Astrocyte of the cerebellum (primary cell): Measurements from ENCODE around the gene GLI3.

ENCODE experiments used
- DNase-seq: peaks from one replicate; pipeline ENCODE4 v3.0.0-alpha.2; 2011; ENCODE audit warnings: low read depth
- H3K4me3 ChIP-seq: 2 replicates; pipeline ENCODE4 v1.5.1; 2011; ENCODE audit warnings: mild to moderate bottlenecking, low read depth, low read length, moderate library complexity
- in situ Hi-C: cut with HindIII; loops from 2 replicates; pipeline ENCODE4 v1.10.0; 2017; ENCODE audit warnings: low sequenced_read_pairs
- TF ChIP-seq, protein P1 (sequence below): IDR thresholded peaks from 2 replicates; pipeline ENCODE4 v1.5.1; 2012; ENCODE audit warnings: low read length, low read depth, moderate library complexity, mild to moderate bottlenecking; ENCODE audit errors: missing control alignments

Gene GLI3

DNA sequence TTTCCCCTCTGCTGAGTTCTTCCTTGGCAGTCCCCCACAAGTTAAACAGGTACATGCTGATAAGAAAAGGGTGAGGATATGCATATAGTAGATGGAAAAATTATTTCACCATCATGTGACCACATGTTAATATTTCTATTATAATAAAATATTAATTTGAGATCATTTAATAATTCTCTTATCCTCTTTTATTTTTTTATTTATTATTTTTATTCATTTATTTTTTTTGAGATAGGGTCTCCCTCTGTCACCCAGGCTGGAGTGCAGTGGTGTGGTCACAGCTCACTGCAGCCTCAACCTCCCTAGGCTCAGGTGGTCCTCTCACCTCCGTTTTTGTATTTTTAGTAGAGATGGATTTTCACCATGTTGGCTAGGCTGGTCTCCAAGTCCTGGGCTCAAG is 11.6 kb upstream of the GLI3 start:
- H3K4me3 ChIP-seq = no peak overlapping the region
- DNase-seq = no peak
- in situ Hi-C loops = loop anchor here (25.0 kb wide), 1 partner anchor 261 kb away; no protein-coding TSS in a partner anchor
- TF ChIP-seq, protein P1, sequence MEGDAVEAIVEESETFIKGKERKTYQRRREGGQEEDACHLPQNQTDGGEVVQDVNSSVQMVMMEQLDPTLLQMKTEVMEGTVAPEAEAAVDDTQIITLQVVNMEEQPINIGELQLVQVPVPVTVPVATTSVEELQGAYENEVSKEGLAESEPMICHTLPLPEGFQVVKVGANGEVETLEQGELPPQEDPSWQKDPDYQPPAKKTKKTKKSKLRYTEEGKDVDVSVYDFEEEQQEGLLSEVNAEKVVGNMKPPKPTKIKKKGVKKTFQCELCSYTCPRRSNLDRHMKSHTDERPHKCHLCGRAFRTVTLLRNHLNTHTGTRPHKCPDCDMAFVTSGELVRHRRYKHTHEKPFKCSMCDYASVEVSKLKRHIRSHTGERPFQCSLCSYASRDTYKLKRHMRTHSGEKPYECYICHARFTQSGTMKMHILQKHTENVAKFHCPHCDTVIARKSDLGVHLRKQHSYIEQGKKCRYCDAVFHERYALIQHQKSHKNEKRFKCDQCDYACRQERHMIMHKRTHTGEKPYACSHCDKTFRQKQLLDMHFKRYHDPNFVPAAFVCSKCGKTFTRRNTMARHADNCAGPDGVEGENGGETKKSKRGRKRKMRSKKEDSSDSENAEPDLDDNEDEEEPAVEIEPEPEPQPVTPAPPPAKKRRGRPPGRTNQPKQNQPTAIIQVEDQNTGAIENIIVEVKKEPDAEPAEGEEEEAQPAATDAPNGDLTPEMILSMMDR = no peak

DNA sequence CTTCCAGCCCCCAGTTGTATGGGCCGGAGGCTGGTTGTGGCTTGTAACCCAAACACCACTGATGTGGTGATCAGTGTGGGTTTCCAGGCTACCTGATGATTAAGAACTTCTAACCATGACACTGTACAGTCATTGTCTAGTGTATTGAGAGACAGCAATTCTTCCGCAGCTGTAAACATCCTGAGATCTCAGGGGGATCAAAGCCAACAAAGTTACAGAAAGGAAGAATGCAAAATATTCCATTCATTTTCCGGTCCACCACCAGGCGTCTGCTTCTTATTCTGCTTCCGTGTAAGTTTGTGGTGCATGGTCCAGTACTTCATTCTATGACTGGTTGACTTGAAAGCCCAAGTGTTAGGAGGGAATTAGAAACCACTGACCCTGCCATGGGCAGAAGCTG is 10.3 kb upstream of the GLI3 start:
- DNase-seq = peak; percentile 78
- TF ChIP-seq, protein P1 = peak; percentile 50
- in situ Hi-C loops = loop anchor here (25.0 kb wide), 1 partner anchor 260 kb away; no protein-coding TSS in a partner anchor
- H3K4me3 ChIP-seq = no peak overlapping the region

DNA sequence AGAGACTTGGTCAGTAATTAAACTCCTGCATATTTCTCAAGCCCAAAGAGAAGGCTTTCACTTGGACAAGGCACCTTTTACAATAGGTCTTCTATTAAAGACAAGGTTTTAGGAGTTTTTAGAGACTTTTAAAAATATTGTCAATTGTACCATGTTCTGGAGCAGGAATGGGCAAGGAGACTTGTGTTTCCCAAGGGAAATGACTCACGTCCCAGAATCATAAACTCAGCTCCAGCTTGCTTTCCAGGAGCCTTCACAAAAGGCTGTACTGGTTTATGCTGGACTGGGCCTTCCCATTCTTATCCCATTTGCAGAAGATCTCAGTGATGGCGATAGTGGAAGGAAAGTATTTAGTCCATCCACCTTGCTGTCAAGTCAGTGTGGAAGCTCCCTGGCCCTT is 7.8 kb upstream of the GLI3 start:
- DNase-seq = no peak
- H3K4me3 ChIP-seq = no peak overlapping the region
- TF ChIP-seq, protein P1 = no peak
- in situ Hi-C loops = loop anchor here (25.0 kb wide), 1 partner anchor 258 kb away; no protein-coding TSS in a partner anchor

DNA sequence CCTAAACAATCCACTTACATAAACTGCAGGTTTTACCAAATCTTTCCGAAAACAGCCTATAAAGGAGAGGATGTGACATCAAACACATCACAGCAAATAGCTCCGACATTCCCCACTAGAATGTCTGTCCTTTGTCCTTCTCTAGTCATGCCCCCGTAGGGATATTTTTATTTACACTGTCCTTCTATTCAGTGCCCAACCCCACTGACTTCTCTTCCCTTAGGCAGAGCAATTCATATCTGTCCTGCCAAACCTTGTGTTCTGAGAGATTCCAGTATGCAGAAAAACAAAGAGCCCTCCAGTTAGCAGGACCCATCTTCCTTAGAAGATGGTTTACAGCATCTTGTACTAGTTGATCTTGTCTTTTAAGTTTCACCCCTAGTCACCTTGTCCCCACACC is 5.4 kb upstream of the GLI3 start:
- in situ Hi-C loops = loop anchor here (25.0 kb wide), 1 partner anchor 255 kb away; no protein-coding TSS in a partner anchor
- TF ChIP-seq, protein P1 = no peak
- no peak for DNase-seq
- H3K4me3 ChIP-seq = no peak overlapping the region

DNA sequence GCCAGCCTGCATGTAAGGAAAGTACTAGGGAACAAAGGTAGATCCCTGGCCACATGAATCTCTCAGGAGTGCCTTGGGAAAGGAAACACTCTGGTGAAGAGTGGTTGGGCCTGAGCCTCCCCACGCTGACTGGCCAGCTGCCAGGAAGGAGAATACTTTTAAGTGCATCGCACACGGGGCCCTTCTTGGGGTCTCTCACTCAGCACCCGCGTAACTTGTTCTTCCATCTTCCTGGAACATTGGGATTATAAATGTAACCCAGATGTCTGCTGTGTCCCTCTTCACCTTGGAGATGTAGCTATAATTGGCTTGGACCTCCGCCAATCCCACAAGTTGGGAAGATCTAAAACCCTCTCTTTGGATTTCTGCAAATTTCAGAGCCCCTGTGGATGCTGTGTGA is 4.4 kb upstream of the GLI3 start:
- TF ChIP-seq, protein P1 = no peak
- in situ Hi-C loops = loop anchor here (25.0 kb wide), 1 partner anchor 254 kb away; no protein-coding TSS in a partner anchor
- no peak overlapping the region for H3K4me3 ChIP-seq
- DNase-seq = no peak

DNA sequence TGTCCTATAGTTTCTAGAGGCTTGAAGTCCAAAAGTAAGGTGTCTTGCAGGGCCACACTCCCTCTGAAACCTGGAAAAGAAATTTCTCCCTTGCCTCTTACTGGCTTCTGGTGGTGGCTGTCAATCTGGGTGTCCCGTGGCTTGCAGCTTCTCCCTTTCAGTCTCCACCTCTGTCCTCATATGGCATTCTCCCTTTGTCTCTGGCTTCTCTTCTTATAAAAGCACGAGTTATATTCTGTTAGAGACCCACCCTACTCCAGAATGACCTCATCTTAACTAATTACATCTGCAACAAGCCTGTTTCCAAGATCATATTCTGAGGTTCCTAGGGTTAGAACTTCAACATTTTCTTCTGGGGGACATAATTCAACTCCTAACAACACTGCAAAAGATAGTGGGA is 3.4 kb upstream of the GLI3 start:
- in situ Hi-C loops = loop anchor here (25.0 kb wide), 1 partner anchor 253 kb away; no protein-coding TSS in a partner anchor
- no peak for DNase-seq
- TF ChIP-seq, protein P1 = no peak
- no peak overlapping the region for H3K4me3 ChIP-seq
